KOPT-K1 (cell line): ENCODE measurements around the gene MAMLD1.

Source experiments
- H3K27ac ChIP-seq: fragments of 200-600 bp; sonication (generic); 2 replicates; pipeline ENCODE4 v1.5.1; 2016; ENCODE audit warnings: antibody characterized with exemption, mild to moderate bottlenecking, low read depth, low read length; ENCODE audit not compliant: poor library complexity, severe bottlenecking
- H3K36me3 ChIP-seq: fragments of 200-600 bp; sonication (generic); 2 replicates; pipeline ENCODE4 v1.5.1; 2017; ENCODE audit warnings: antibody characterized with exemption, mild to moderate bottlenecking, low read length, moderate library complexity; ENCODE audit not compliant: insufficient read depth
- H3K9me3 ChIP-seq: fragments of 200-600 bp; sonication (generic); 2 replicates; pipeline ENCODE4 v1.5.1; 2017; ENCODE audit warnings: antibody characterized with exemption, low read length, mild to moderate bottlenecking; ENCODE audit not compliant: insufficient read depth, poor library complexity, severe bottlenecking

Gene MAMLD1

GRCh38 chrX:150476164-150476699 lies 113.1 kb downstream of the MAMLD1 start:
- no peaks in the 10 kb centered on the region for H3K9me3 ChIP-seq
- no peak overlapping the region for H3K27ac ChIP-seq
- H3K36me3 ChIP-seq = no peaks in the 10 kb centered on the region

- no peaks in the 10 kb centered on the region for H3K9me3 ChIP-seq
- no peaks in the 10 kb centered on the region for H3K36me3 ChIP-seq
- no peak overlapping the region for H3K27ac ChIP-seq
Measured at GRCh38 chrX:150477371-150477770, 114.3 kb downstream of the MAMLD1 start.

DNA sequence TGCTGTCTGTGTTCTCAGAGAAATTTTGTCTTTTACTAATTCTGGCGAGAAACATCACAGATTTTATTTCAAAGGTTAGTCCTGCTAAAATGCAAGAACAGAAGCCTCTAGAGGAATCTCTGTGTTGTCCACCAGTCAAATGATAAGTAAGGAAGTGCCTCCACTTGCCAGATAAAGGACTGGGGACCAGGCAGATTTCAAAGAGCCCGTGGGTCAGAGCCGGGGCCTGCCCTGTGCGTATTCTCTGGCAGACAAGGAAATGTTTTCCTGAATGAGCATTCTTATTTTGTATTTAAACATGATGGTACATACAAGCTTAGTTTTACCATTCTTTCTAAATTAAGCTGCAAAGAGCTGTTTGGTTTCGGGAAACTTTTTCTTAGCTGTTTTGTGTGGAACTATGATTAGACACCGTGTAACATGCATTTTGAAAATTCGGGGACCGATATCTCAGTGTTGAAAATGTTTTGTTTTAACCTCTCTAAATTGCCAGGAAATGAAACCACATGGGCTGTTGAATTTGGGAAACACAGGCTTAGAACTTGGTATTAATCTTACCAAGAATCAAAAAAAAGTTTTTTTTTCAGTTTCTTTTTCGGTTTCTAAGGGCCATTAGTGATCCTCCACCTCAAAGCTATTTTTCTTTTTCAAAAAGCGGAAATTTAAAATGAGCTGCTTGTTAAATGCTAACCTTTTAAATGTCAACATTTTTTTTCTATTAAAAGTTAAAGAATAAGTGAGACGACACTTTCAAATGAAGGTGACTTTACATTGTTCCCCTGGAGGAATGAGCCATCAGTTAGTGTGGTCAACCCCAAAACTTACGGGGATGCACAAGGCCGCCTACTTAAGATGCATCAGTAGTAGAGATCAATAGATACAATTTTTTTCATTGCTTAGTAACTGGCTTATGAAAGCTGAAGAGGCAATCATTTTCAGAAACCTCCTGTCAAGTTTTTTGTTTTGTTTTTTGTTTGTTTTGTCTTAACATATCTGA lies 115.7 kb downstream of the MAMLD1 start:
- Histone ChIP-seq H3K36me3 (no peaks in the 10 kb centered on the region), H3K9me3 (no peaks in the 10 kb centered on the region), H3K27ac (peak overlapping the region; percentile 57)

DNA sequence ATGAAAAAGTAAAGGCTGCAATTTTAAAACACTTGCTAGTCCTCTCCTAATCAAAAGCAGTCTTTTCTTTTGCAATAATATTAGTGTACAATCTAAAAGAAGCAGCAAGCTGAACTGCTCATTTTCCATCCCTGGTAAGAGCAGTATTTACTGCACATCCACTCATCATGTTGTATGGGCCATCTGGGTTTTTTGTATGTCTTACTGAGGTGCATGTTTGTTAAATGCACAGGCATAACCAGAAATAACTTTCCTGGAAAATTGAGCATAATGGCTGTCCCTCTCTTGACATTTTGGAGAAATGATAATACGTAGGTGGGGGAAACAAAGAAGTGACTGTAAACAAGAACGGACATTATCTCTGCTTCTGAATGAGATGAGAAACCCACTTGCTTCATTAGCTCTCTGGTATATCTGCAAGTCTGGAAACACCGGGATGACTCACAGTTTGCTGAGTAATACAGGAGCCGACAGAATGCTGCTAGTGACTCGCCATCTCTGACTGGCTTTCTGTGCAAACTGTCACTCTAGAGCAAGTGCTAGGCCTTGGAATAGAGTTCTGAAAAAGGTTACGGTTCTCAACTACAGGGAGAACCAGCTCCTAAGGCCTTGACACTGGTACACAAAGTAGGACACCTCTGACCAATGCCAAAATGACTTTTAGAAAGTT lies 119.6 kb downstream of the MAMLD1 start:
- Histone ChIP-seq H3K9me3 (no peaks in the 10 kb centered on the region), H3K36me3 (no peaks in the 10 kb centered on the region), H3K27ac (no peak overlapping the region)

GRCh38 chrX:150483356-150483985 lies 120.4 kb downstream of the MAMLD1 start:
- Histone ChIP-seq H3K27ac (no peak overlapping the region), H3K36me3 (no peaks in the 10 kb centered on the region), H3K9me3 (no peaks in the 10 kb centered on the region)

GRCh38 chrX:150486011-150486410 lies 122.9 kb downstream of the MAMLD1 start:
- Histone ChIP-seq H3K36me3 (no peaks in the 10 kb centered on the region), H3K27ac (no peak overlapping the region), H3K9me3 (no peaks in the 10 kb centered on the region)

GRCh38 chrX:150487369-150488094 lies 124.4 kb downstream of the MAMLD1 start:
- H3K9me3 ChIP-seq = no peaks in the 10 kb centered on the region

DNA sequence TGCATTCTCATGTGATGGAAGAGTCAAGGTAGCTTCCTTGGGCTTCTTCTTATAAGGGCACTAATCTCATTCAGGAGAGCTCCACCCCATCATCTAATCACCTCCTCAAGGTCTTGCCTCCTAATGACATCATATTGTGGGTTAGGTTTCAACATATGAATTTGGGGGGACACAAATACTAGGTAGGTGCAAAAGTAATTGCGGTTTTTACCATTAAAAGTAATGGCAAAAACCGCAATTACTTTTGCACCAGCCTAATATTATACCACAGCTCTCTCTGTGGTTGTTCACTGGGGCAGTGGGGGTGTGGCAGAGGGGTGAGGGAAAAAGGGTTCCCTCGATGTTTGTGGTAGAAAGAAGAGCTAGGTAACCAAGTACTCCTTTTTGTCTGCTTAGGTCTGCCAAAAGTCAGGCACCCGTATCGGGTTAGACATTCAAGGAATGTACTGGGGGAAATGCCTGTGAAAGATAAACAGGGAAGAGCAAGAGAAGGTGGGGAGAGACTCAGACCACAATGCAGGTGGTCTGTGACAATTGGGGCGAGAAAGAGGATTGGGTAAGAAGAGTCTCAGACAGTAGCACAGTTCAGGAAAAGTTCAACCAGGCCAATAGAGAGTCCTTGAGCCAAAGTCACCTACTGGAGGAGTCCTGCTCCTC lies 126.4 kb downstream of the MAMLD1 start:
- Histone ChIP-seq H3K36me3 (no peaks in the 10 kb centered on the region), H3K27ac (no peak overlapping the region), H3K9me3 (no peaks in the 10 kb centered on the region)

More at GRCh38 chrX:150487369-150488094, 124.4 kb downstream of the MAMLD1 start:
- Histone ChIP-seq H3K36me3 (no peaks in the 10 kb centered on the region), H3K27ac (no peak overlapping the region)

DNA sequence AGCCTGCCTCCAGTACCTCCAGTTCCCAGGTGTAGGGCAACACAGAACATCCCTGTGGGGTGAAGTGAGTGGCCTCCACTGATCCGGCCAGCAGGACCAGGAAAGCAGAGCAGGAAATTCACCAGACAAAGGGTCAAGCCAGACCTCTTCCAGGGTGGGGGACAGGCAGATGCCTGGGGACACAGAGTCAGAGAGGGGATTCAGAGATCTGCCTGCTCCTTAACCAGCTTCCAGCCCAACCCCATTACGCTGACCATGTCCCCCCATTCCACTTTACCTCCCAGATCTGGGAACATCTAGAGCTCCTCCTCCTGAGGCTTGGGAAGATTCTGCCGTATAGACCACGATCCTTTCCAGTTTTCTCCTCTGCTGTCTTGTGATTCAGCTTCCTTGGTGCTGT lies 132.4 kb downstream of the MAMLD1 start:
- Histone ChIP-seq H3K9me3 (no peaks in the 10 kb centered on the region), H3K36me3 (no peaks in the 10 kb centered on the region), H3K27ac (no peak overlapping the region)

- no peaks in the 10 kb centered on the region for H3K9me3 ChIP-seq
- no peaks in the 10 kb centered on the region for H3K36me3 ChIP-seq
- no peak overlapping the region for H3K27ac ChIP-seq
Measured at GRCh38 chrX:150499240-150499639, 136.1 kb downstream of the MAMLD1 start.

DNA sequence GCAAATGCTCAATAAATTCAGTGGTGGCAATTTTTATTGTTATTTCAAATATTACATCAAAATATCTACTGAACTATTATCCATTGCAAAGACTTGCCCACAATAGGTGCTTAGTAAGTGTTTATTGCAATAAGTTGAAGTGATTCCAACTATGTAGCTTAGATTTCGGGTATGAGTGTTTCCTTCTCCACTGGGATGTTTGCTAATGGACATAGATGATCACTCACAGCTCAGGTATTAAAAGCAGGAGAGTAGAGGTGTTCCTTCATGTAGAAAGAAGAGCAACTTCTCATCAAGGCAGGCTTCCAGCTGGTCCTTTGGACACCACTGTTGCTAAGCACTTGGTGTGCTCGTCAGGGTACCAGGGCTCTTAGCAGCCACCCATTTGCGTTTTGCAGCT lies 139.0 kb downstream of the MAMLD1 start:
- Histone ChIP-seq H3K27ac (no peak overlapping the region), H3K9me3 (no peaks in the 10 kb centered on the region), H3K36me3 (no peaks in the 10 kb centered on the region)

- H3K9me3 ChIP-seq = no peaks in the 10 kb centered on the region
- H3K27ac ChIP-seq = no peak overlapping the region
- no peaks in the 10 kb centered on the region for H3K36me3 ChIP-seq
Measured at GRCh38 chrX:150502979-150503897, 140.1 kb downstream of the MAMLD1 start.

GRCh38 chrX:150503898-150504219 lies 140.7 kb downstream of the MAMLD1 start:
- H3K27ac ChIP-seq = no peak overlapping the region
- H3K9me3 ChIP-seq = no peaks in the 10 kb centered on the region
- H3K36me3 ChIP-seq = no peaks in the 10 kb centered on the region
